GM18870 (cell line): ENCODE measurements around the gene C2CD2L.
"Not testable (repeated sequence)": the region's sequence is repeated elsewhere in the genome, so short reads cannot be mapped to it uniquely, and the experiment has no call there.

Source experiments
- ATAC-seq: cut with Tn5 transposase; IDR thresholded peaks from one replicate; pipeline ENCODE4 v1.9.1; 2021; ENCODE audit warnings: moderate library complexity; ENCODE audit not compliant: unreplicated experiment

Gene C2CD2L

GRCh38 chr11:119113716-119114115 lies 6.6 kb downstream of the C2CD2L start:
- ATAC-seq, result no peak

GRCh38 chr11:119114351-119114750 lies 7.2 kb downstream of the C2CD2L start:
- ATAC-seq, result no peak

GRCh38 chr11:119115484-119116234 lies 8.5 kb downstream of the C2CD2L start:
- ATAC-seq, result no peak

DNA sequence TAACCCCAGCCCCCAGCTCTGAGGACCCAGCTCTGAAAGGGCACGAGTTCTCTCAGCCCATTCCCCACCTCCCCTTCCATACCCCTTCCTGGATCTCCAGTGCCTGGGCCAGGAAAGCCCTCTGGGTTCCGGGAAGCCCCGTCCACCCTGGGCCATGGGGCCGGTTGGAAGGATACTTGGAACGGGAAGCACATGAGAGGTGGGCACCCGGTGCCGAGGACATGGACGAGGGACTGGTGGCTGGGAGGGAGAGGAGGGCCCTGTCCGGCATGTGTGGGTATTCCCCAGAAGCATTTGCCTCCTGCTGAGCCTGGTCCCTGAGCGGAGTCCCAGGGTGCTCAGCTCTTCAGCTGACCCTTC lies 9.1 kb downstream of the C2CD2L start:
- ATAC-seq, result no peak

DNA sequence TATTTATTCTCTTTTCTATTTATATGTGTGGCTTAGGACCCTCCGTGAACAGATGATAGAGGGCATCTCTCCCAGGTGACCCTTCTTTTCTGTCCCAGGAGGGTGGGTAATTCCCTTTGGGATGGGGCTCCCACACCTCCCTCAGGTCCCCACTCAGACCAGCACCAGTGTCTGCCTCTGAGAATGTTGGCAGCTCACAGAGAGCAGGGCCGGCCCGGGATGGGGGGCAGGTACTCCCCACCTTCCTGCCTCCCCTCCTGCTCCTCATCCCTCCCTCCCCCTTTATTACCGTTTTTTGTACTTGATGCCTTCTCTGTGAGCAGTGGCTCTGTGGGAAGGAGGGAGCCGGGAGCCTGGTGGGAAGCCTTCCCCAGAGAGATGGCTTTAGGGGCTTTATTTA lies 9.5 kb downstream of the C2CD2L start:
- no peak for ATAC-seq

GRCh38 chr11:119117004-119117706 lies 10.0 kb downstream of the C2CD2L start:
- no peak for ATAC-seq

- ATAC-seq, result no peak
These were observed 11.1 kb downstream of the C2CD2L start for GRCh38 chr11:119118227-119118626.

GRCh38 chr11:119118946-119119345 lies 11.8 kb downstream of the C2CD2L start:
- ATAC-seq, result no peak

- no peak for ATAC-seq
These were observed 13.5 kb downstream of the C2CD2L start for GRCh38 chr11:119120639-119121007.

GRCh38 chr11:119121008-119121810 lies 14.1 kb downstream of the C2CD2L start, which contains the start of gene HINFP:
Gene HINFP, plus strand, starts transcription at chr11:119121580. Its CDS starts 5,365 bp downstream, at chr11:119126945.
- ATAC-seq, result peak; percentile 79

DNA sequence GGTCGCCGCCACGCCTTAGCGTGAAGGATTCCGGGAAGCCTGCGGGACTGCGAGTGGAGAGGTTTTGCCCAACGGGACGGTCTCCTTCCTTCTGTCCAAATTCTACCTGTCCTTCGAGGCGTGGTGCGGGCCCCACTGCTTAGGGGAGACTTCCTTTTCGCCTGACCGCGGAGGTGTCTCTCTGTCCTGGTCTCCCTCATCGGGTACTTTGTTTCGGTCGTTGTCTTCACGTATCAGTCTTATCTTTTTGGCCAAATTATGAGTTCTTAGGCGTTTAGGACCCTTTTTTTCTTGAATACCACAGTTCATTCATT lies 14.6 kb downstream of the C2CD2L start:
- ATAC-seq, result no peak

DNA sequence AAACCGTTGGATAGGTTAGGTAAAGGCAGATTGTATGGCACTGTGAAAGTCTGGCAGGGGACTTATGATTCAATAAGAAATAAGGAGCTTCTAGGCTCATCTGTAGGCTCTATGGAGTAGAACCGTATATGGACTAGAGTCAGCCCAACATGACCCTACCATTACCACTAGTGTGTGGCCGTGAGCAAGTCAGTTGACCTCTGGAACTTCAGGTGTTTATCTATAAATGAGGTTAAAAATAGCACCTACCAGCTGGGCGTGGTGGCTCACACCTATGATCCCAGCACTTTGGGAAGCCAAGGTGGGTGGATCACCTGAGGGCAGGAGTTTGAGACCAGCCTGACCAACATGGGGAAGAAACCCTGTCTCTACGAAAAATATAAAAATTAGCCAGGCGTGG lies 18.7 kb downstream of the C2CD2L start:
- ATAC-seq, result no peak

- no peak for ATAC-seq
These were observed 19.6 kb downstream of the C2CD2L start for GRCh38 chr11:119126675-119127268.

- ATAC-seq, result no peak
These were observed 23.5 kb downstream of the C2CD2L start for GRCh38 chr11:119130662-119131061.

GRCh38 chr11:119134389-119134978 lies 27.3 kb downstream of the C2CD2L start:
- ATAC-seq, result no peak

GRCh38 chr11:119139276-119139675 lies 32.1 kb downstream of the C2CD2L start:
- ATAC-seq, result not testable (repeated sequence)

- no peak for ATAC-seq
These were observed 37.8 kb downstream of the C2CD2L start for GRCh38 chr11:119144825-119145486.

GRCh38 chr11:119145551-119145950 lies 38.4 kb downstream of the C2CD2L start:
- ATAC-seq, result no peak

DNA sequence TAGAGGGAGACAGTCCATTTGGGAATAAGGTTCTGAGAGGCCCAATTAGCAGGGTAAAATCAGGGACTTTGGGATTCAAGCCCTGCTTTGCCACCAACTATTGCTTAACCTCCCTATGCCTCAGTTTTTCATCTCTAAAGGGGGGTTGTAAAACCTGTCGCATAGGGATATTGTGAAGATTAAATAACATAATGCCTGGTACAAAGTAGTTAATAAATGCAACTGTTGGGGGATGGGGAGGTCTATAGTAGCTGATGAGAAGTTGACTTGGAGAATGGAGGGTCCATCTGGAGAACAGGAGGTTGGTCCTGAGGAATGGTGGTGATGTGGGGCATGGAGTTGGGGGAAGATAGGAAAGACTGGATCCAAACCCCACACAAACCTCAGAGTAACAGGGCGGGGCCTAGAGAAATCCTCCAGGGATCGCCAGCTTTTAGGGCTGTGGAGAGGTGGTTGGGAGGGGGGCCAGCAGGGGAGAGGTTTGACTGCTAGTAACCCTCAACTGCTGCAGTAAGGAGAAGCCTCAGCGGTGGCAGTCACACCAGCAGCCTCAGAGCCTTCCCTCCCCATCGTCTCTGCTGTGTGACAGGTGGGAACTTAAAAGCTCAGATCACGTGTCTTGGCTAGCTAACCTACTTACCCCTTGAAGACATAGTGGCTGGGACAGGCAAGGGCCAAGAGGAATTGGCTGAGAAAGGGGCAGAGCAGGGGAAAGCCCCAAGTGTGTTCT lies 40.6 kb downstream of the C2CD2L start:
- ATAC-seq, result no peak

DNA sequence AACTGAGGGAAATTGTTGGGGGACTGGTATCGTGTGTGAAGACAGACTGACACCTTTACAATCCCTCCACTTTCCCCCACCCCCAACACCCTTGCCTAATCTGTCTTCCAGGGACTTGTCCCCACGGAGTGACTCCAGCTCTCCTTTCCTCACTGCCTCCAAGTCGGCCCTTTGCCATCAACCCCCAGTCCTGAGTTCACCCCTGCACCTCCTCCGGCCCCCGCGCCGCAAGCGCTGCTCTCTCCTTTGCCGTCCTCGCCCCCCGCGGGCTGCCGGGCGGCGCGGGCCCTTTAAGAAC lies 41.5 kb downstream of the C2CD2L start:
- no peak for ATAC-seq
